ENCODE results near the gene ZNF366.

DNA sequence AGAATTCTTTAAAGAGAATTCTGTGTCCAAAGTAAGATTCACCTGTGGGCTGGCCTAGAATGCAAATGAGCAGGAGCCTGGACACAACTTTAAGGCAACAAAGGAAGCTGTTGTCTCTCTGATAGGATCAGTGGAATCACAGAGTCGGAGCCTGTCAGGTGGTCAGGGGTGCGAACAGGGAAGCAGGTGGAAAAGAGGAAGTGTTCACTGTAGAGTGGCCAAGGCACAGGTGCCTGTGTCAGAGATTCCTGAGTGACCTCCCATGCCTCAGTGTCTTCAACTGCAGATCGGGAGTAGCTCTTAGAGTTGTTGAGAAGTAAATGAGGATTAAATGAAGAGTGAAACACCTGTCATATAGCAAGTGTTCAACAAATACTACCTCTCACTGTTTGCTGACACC, 48.8 kb downstream of the ZNF366 start:
- TF ChIP-seq, protein P1, sequence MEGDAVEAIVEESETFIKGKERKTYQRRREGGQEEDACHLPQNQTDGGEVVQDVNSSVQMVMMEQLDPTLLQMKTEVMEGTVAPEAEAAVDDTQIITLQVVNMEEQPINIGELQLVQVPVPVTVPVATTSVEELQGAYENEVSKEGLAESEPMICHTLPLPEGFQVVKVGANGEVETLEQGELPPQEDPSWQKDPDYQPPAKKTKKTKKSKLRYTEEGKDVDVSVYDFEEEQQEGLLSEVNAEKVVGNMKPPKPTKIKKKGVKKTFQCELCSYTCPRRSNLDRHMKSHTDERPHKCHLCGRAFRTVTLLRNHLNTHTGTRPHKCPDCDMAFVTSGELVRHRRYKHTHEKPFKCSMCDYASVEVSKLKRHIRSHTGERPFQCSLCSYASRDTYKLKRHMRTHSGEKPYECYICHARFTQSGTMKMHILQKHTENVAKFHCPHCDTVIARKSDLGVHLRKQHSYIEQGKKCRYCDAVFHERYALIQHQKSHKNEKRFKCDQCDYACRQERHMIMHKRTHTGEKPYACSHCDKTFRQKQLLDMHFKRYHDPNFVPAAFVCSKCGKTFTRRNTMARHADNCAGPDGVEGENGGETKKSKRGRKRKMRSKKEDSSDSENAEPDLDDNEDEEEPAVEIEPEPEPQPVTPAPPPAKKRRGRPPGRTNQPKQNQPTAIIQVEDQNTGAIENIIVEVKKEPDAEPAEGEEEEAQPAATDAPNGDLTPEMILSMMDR (conservative IDR thresholded peaks at IDR 0.05; ENCODE audit: low read length) = no peak
- no peak for TF ChIP-seq EZH2phosphoT487 (IDR thresholded peaks at IDR 0.05; ENCODE audit: borderline replicate concordance, low read depth, low read length)
